A549 (cell line): ENCODE results near the gene PTPRN2. TPM values are rescaled to one million over a fixed set of nuclear protein-coding genes. Genes with fewer than 3 reads are reported as not detected.

Experiments
- ATAC-seq, 2 experiments: fragments of 200-7000 bp in 1 of 2; fragments of >200 bp in 1 of 2; cut with Nextera tagmentation in 1 of 2; cut with Tn5 transposase in 1 of 2; 3 replicates each; pipeline versions ENCODE4 v1.8.0 to v1.9.1; 2018 to 2020; ENCODE audit warnings: mild to moderate bottlenecking in 1 of 2, moderate library complexity in 1 of 2
- CTCF ChIA-PET: fragments of 300-600 bp; sonication (Branson Sonifier 250); formaldehyde crosslinking; extraction: SDS; loops from one replicate; lab custom pipeline; 2021; ENCODE audit warnings: antibody characterized with exemption, inconsistent platforms; lab: Yijun Ruan, JAX
- POLR2A ChIA-PET: fragments of 350-600 bp; formaldehyde crosslinking; extraction: SDS; loops from one replicate; lab custom pipeline; 2021; ENCODE audit warnings: antibody characterized with exemption, inconsistent platforms; lab: Yijun Ruan, JAX
- DNase-seq, 2 experiments: peaks; one replicate each; pipeline versions ENCODE4 v3.0.0 to v3.0.0-alpha.2; 2011 to 2016; ENCODE audit warnings: low read depth in 1 of 2, low spot score in 1 of 2
- FAIRE-seq: peaks from 2 replicates; lab custom pipeline; 2011; peaks lifted over from hg19 to GRCh38; lab: Jason Lieb, UNC
- H3K27ac ChIP-seq, 2 experiments: fragments of >200 bp; sonication (Bioruptor Twin); formaldehyde crosslinking; 3 replicates each; pipeline ENCODE4 v1.5.1; 2016 to 2017
- H3K4me1 ChIP-seq: fragments of >200 bp; sonication (Bioruptor Twin); formaldehyde crosslinking; 3 replicates; pipeline ENCODE4 v1.6.1; 2016
- H3K4me2 ChIP-seq: fragments of >200 bp; sonication (Bioruptor Twin); formaldehyde crosslinking; 3 replicates; pipeline ENCODE4 v1.6.1; 2016
- H3K4me3 ChIP-seq: fragments of >200 bp; sonication (Bioruptor Twin); formaldehyde crosslinking; 3 replicates; pipeline ENCODE4 v1.5.1; 2016
- H3K9me3 ChIP-seq: fragments of >200 bp; sonication (Bioruptor Twin); formaldehyde crosslinking; 3 replicates; pipeline ENCODE4 v1.6.1; 2016
- BHLHE40 ChIP-seq: IDR thresholded peaks from 2 replicates; pipeline ENCODE4 v1.6.1; 2012; ENCODE audit warnings: low read depth, low read length, inconsistent platforms
- CBX2 ChIP-seq: fragments of 200-600 bp; sonication (generic); IDR thresholded peaks from 2 replicates; pipeline ENCODE4 v1.6.1; 2016; ENCODE audit warnings: low read depth, mild to moderate bottlenecking, borderline replicate concordance
- CBX8 ChIP-seq: fragments of 200-600 bp; sonication (generic); IDR thresholded peaks from 2 replicates; pipeline ENCODE4 v1.6.1; 2016
- CEBPB ChIP-seq, 2 experiments: fragments of >200 bp in 1 of 2; sonication (Bioruptor Twin) in 1 of 2; formaldehyde crosslinking in 1 of 2; IDR thresholded peaks; 2 replicates each; pipeline ENCODE4 v1.6.1; 2012 to 2016
- CHD4 ChIP-seq: fragments of 200-600 bp; sonication (generic); IDR thresholded peaks from 2 replicates; pipeline ENCODE4 v1.6.1; 2016; ENCODE audit warnings: antibody characterized with exemption, mild to moderate bottlenecking, borderline replicate concordance
- CTCF ChIP-seq: fragments of >200 bp; sonication (Bioruptor Twin); formaldehyde crosslinking; IDR thresholded peaks from 3 replicates; pipeline ENCODE4 v1.5.1; 2016
- FOSL2 ChIP-seq, 2 experiments: fragments of 450-650 bp in 1 of 2; fragments of >200 bp in 1 of 2; sonication (Bioruptor Twin) in 1 of 2; formaldehyde crosslinking; IDR thresholded peaks; 2 replicates each; pipeline versions ENCODE4 v1.5.0 to v1.6.1; 2016 to 2020; ENCODE audit warnings: mild to moderate bottlenecking in 1 of 2, moderate library complexity in 1 of 2
- HDAC2 ChIP-seq: fragments of 200-600 bp; sonication (generic); IDR thresholded peaks from 2 replicates; pipeline ENCODE4 v1.6.1; 2016
- HMGXB4 ChIP-seq: fragments of 250-450 bp; sonication (Bioruptor Pico); IDR thresholded peaks from 2 replicates; pipeline ENCODE4 v1.5.0; 2021; ENCODE audit warnings: mild to moderate bottlenecking, moderate library complexity, borderline replicate concordance
- HOXB5 ChIP-seq: fragments of 250-450 bp; sonication (Bioruptor Pico); IDR thresholded peaks from 2 replicates; pipeline ENCODE4 v1.5.0; 2020; ENCODE audit warnings: mild to moderate bottlenecking, moderate library complexity
- JUN ChIP-seq, 2 experiments: fragments of >200 bp; sonication (Bioruptor Twin); formaldehyde crosslinking; IDR thresholded peaks; 2 replicates in 1 of 2; 3 replicates in 1 of 2; pipeline ENCODE4 v1.6.1; 2016 to 2017
- KDM1A ChIP-seq: fragments of 200-600 bp; sonication (generic); IDR thresholded peaks from 2 replicates; pipeline ENCODE4 v1.6.1; 2016; ENCODE audit warnings: low read depth, mild to moderate bottlenecking
- MAFK ChIP-seq: fragments of 450-650 bp; IDR thresholded peaks from 2 replicates; pipeline ENCODE4 v1.6.1; 2014; ENCODE audit not compliant: partially characterized antibody
- MAX ChIP-seq: IDR thresholded peaks from 2 replicates; pipeline ENCODE4 v1.6.1; 2012
- MAZ ChIP-seq: fragments of 150-350 bp; IDR thresholded peaks from 2 replicates; pipeline ENCODE4 v1.6.1; 2014; ENCODE audit warnings: antibody characterized with exemption, low read depth, low read length, borderline replicate concordance
- RAD21 ChIP-seq, 2 experiments: fragments of >200 bp in 1 of 2; sonication (Bioruptor Twin) in 1 of 2; formaldehyde crosslinking in 1 of 2; IDR thresholded peaks in 1 of 2; conservative IDR thresholded peaks in 1 of 2; 2 replicates in 1 of 2; 3 replicates in 1 of 2; pipeline ENCODE4 v1.6.1; 2012 to 2018; ENCODE audit warnings: inconsistent platforms in 1 of 2
- RCOR1 ChIP-seq: fragments of 150-350 bp; IDR thresholded peaks from 2 replicates; pipeline ENCODE4 v1.6.1; 2014; ENCODE audit warnings: antibody characterized with exemption, low read length, low read depth
- SMC3 ChIP-seq: fragments of >200 bp; sonication (Bioruptor Twin); formaldehyde crosslinking; IDR thresholded peaks from 3 replicates; pipeline ENCODE4 v1.6.1; 2018; ENCODE audit warnings: inconsistent platforms
- SREBF2 ChIP-seq: fragments of 450-650 bp; IDR thresholded peaks from 2 replicates; pipeline ENCODE4 v1.6.1; 2014; ENCODE audit warnings: mild to moderate bottlenecking, moderate library complexity
- TFCP2L1 ChIP-seq: fragments of 250-450 bp; sonication (Bioruptor Pico); IDR thresholded peaks from 2 replicates; pipeline ENCODE4 v1.5.0; 2021; ENCODE audit warnings: mild to moderate bottlenecking
- ZSCAN20 ChIP-seq: fragments of 250-450 bp; sonication (Bioruptor Pico); IDR thresholded peaks from 2 replicates; pipeline ENCODE4 v1.8.0; 2022; ENCODE audit warnings: mild to moderate bottlenecking, moderate library complexity
- WGBS: methylation state at CpG from one replicate; pipeline ENCODE4 v1.1.6; 2017; ENCODE audit errors: missing lambda C conversion rate; 5-methylcytosine and 5-hydroxymethylcytosine counted together
- polyA plus RNA-seq, 4 experiments: library from polyadenylated mRNA; depleted of rRNA in 3 of 4; stranded (reverse); fragments of >200 nt; fragmentation: RNase III in 1 of 4; extraction: RNeasy Plus Mini Kit Qiagen cat#74134 plus additional on column Dnase treatment in 1 of 4; gene quantifications; 2 replicates in 3 of 4; 3 replicates in 1 of 4; pipeline ENCODE4 v1.2.3, GENCODE V29; 2011 to 2017
- TF ChIP-seq, protein P1 (sequence below): IDR thresholded peaks from 2 replicates; pipeline ENCODE4 v1.6.1; 2012
- TF ChIP-seq, protein P2 (sequence below): fragments of >200 bp; sonication (Bioruptor Twin); formaldehyde crosslinking; IDR thresholded peaks from 2 replicates; pipeline ENCODE4 v1.6.1; 2016
- TF ChIP-seq, protein P3 (sequence below): fragments of 200-600 bp; sonication (generic); IDR thresholded peaks from 2 replicates; pipeline ENCODE4 v1.6.1; 2016; ENCODE audit warnings: antibody characterized with exemption, mild to moderate bottlenecking, moderate library complexity

Gene PTPRN2
- polyA plus RNA-seq, 2 of the 4 experiments (the other 2 are of a cell fraction) = 0.41 to 1.2 TPM

DNA sequence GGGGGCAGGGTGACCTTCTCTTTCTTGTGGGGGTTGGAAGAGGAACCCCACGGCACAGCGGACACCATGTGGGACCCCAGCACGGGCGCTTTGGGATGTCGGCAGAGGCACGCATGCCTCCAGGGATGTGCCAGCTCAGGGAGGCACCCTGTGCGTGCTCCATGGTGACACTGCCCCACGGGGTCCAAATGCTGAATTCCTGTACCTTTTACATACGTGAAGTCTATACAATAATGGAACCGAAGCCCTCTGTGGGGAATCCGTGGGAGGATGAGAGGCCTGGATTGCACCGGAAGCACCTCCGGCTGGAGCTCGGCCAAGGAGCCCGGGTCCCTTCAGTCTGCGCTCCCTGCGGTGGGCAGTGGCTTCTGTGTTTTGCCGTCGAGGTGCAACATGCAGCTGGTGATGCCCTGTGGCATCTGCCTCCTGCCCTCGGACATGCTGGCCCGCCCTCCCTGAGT, 726.6 kb downstream of the PTPRN2 start:
- 31% methylated on average over 15 of the region's 21 CpGs for WGBS
- no peak for FAIRE-seq

GRCh38 chr7:157860406-157860805, 727.2 kb downstream of the PTPRN2 start:
- no peak overlapping the region for H3K4me2 ChIP-seq
- no peak overlapping the region for H3K4me3 ChIP-seq
- no peaks in the 10 kb centered on the region for H3K4me1 ChIP-seq
- ChIA-PET POLR2A (no interaction called here), CTCF (no interaction called here)
- no peak for FAIRE-seq
- 49% methylated on average over 11 of the region's 11 CpGs for WGBS
- no peak for DNase-seq
- H3K9me3 ChIP-seq = no peaks in the 10 kb centered on the region
- no peak for ATAC-seq
- TF ChIP-seq FOSL2 (IDR thresholded peaks at IDR 0.05) (no peak), FOSL2 (CRISPR knock-in tag; IDR thresholded peaks at IDR 0.05) (no peak), MAZ (no peak), BHLHE40 (no peak)
- H3K27ac ChIP-seq = no peak overlapping the region

More for the DNA sequence above, 726.6 kb downstream of the PTPRN2 start:
- no peak for DNase-seq
- Histone ChIP-seq H3K27ac (no peak overlapping the region), H3K4me1 (no peaks in the 10 kb centered on the region), H3K9me3 (no peaks in the 10 kb centered on the region), H3K4me3 (no peak overlapping the region), H3K4me2 (no peak overlapping the region)
- TF ChIP-seq RAD21 (conservative IDR thresholded peaks at IDR 0.05 in 1 of 2, IDR thresholded peaks at IDR 0.05 in 1 of 2) = no peak
- no peak for TF ChIP-seq SREBF2
- no peak for TF ChIP-seq BHLHE40
- TF ChIP-seq, protein P1, sequence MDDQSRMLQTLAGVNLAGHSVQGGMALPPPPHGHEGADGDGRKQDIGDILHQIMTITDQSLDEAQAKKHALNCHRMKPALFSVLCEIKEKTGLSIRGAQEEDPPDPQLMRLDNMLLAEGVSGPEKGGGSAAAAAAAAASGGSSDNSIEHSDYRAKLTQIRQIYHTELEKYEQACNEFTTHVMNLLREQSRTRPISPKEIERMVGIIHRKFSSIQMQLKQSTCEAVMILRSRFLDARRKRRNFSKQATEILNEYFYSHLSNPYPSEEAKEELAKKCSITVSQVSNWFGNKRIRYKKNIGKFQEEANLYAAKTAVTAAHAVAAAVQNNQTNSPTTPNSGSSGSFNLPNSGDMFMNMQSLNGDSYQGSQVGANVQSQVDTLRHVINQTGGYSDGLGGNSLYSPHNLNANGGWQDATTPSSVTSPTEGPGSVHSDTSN = no peak
- TF ChIP-seq SMC3 = no peak
- no peak for TF ChIP-seq TFCP2L1
- CTCF ChIA-PET = no interaction called here
- ATAC-seq = no peak
- POLR2A ChIA-PET = no interaction called here

- no peak for DNase-seq
- Histone ChIP-seq H3K4me1 (no peaks in the 10 kb centered on the region), H3K27ac (no peak overlapping the region), H3K9me3 (no peaks in the 10 kb centered on the region), H3K4me2 (no peak overlapping the region), H3K4me3 (no peak overlapping the region)
- CTCF ChIA-PET = no interaction called here
- FAIRE-seq = no peak
- POLR2A ChIA-PET = no interaction called here
- WGBS = 50% methylated on average over 1 of the region's 6 CpGs
- no peak for ATAC-seq
- TF ChIP-seq ZSCAN20 (CRISPR knock-in tag) (no peak), CTCF (no peak), FOSL2 (IDR thresholded peaks at IDR 0.05) (no peak), FOSL2 (CRISPR knock-in tag; IDR thresholded peaks at IDR 0.05) (no peak), JUN (IDR thresholded peaks at IDR 0.05) (no peak), CEBPB (IDR thresholded peaks at IDR 0.05) (no peak), CBX2 (no peak), HMGXB4 (CRISPR knock-in tag) (no peak), MAZ (no peak), CBX8 (no peak), MAFK (no peak), HOXB5 (no peak), CHD4 (no peak), HDAC2 (no peak), KDM1A (no peak), MAX (no peak), RCOR1 (no peak)
- TF ChIP-seq, protein P1 = no peak
- TF ChIP-seq, protein P2, sequence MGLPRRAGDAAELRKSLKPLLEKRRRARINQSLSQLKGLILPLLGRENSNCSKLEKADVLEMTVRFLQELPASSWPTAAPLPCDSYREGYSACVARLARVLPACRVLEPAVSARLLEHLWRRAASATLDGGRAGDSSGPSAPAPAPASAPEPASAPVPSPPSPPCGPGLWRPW = no peak
- TF ChIP-seq, protein P3, sequence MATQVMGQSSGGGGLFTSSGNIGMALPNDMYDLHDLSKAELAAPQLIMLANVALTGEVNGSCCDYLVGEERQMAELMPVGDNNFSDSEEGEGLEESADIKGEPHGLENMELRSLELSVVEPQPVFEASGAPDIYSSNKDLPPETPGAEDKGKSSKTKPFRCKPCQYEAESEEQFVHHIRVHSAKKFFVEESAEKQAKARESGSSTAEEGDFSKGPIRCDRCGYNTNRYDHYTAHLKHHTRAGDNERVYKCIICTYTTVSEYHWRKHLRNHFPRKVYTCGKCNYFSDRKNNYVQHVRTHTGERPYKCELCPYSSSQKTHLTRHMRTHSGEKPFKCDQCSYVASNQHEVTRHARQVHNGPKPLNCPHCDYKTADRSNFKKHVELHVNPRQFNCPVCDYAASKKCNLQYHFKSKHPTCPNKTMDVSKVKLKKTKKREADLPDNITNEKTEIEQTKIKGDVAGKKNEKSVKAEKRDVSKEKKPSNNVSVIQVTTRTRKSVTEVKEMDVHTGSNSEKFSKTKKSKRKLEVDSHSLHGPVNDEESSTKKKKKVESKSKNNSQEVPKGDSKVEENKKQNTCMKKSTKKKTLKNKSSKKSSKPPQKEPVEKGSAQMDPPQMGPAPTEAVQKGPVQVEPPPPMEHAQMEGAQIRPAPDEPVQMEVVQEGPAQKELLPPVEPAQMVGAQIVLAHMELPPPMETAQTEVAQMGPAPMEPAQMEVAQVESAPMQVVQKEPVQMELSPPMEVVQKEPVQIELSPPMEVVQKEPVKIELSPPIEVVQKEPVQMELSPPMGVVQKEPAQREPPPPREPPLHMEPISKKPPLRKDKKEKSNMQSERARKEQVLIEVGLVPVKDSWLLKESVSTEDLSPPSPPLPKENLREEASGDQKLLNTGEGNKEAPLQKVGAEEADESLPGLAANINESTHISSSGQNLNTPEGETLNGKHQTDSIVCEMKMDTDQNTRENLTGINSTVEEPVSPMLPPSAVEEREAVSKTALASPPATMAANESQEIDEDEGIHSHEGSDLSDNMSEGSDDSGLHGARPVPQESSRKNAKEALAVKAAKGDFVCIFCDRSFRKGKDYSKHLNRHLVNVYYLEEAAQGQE = no peak
These were observed 727.7 kb downstream of the PTPRN2 start for GRCh38 chr7:157859915-157860314.
